ENCODE measurements around the gene RALGAPA2. TPM values are rescaled to one million over a fixed set of nuclear protein-coding genes. Genes with fewer than 3 reads are reported as not detected.

The RALGAPA2 gene
- total and polyA plus RNA-seq, 10 donors: 1.2 to 55.2 (median 29.4) TPM

DNA sequence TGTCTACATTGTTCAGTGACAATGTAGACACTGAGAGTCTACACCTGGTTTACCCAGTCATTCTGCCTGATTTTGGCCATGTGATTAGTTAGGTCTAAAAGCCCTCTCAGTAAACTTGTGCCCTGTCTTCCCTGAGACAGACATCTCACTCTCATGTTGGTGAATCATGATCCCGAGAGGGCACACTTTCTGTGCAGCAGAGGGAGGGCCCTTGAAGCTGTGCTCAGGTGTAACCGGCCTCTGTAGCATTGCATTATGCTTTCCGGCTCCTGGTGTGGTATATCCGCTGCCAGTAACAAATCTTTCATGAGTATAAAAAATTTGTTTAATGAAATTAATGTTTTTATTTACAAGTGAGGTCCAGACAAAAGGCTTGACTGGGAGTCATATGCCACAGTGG lies 85.0 kb downstream of the RALGAPA2 start:
- DNase-seq: no peak
- no peaks in the 10 kb centered on the region for H3K27me3 ChIP-seq (replicated peaks in 1 of 7)
- H3K4me1 ChIP-seq: no peaks in the 10 kb centered on the region
- intact Hi-C loops (cut with DNase I; ENCODE audit: low total_unique reads): no loop called here
- H3K36me3 ChIP-seq: peaks cover 3 to 85% (median 37%) of the 10 kb centered on the region in 6 donors
- no peaks in the 10 kb centered on the region for H3K9me3 ChIP-seq
- H3K27ac ChIP-seq: no peak overlapping the region
- no peak for TF ChIP-seq CTCF (IDR thresholded peaks at IDR 0.05 in 8 of 11, conservative IDR thresholded peaks at IDR 0.05 in 3 of 11)
- TF ChIP-seq POLR2A (IDR thresholded peaks at IDR 0.05): no peak
- TF ChIP-seq POLR2AphosphoS5 (IDR thresholded peaks at IDR 0.05): no peak
- WGBS, 5 donors: 93 to 99% (median 95%) methylated on average over 4 of the region's 4 CpGs
- no peak overlapping the region for H3K4me3 ChIP-seq

DNA sequence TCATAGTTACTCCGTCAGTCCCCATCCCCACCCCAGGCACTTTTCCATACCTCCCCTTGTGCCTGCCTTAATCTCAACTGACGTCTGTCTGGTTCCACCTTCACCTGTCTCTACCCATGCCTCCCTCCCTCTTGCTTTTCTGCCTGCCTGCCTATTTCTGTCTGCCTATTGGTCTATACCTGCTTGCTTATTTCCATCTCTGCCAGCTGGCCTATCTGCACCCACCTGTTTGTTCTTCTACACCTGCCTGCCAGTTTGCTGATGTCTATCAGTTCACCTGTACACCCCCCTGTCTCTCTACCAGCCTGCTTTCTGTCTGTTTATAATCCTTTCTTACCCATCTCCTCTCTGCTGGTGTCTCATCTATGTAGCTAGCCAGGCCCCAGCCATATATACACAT lies 87.5 kb downstream of the RALGAPA2 start:
- TF ChIP-seq POLR2A (IDR thresholded peaks at IDR 0.05): no peak
- TF ChIP-seq POLR2AphosphoS5 (IDR thresholded peaks at IDR 0.05): no peak
- no peak for TF ChIP-seq CTCF (IDR thresholded peaks at IDR 0.05 in 8 of 11, conservative IDR thresholded peaks at IDR 0.05 in 3 of 11)
- Histone ChIP-seq H3K27ac (no peak overlapping the region), H3K4me1 (no peaks in the 10 kb centered on the region), H3K9me3 (no peaks in the 10 kb centered on the region), H3K27me3 (replicated peaks in 1 of 7) (no peaks in the 10 kb centered on the region), H3K36me3 (peaks cover 3 to 85% (median 31%) of the 10 kb centered on the region in 6 donors), H3K4me3 (no peak overlapping the region)
- intact Hi-C loops (cut with DNase I; ENCODE audit: low total_unique reads): no loop called here
- DNase-seq: no peak
- 89 to 100% (median 93%) methylated on average over 2 of the region's 2 CpGs for WGBS, 5 donors

DNA sequence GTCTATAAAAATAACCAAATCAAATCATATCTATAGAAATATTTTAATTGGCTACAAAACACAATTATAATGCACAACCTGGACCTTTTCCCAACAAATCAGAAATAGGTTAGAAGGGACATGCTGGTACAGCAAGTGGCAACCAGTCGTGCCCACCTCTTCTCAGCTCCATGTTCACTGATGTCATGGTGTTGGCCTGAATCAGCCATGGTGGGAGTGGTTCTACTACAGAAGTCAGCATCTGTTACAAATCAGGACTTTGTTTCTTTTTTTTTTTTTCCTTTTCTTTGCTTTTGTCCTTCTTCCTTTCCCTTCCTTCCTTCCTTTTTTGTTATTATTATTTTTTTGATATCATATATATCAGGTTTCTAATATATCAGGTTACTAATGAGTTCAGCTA lies 91.2 kb downstream of the RALGAPA2 start:
- peaks cover 0 to 85% (median 28%) of the 10 kb centered on the region in 6 donors for H3K36me3 ChIP-seq
- no peak for TF ChIP-seq POLR2AphosphoS5 (IDR thresholded peaks at IDR 0.05)
- TF ChIP-seq CTCF (IDR thresholded peaks at IDR 0.05 in 8 of 11, conservative IDR thresholded peaks at IDR 0.05 in 3 of 11): no peak
- no peak for TF ChIP-seq POLR2A (IDR thresholded peaks at IDR 0.05)
- H3K27ac ChIP-seq: no peak overlapping the region
- WGBS, 5 donors: 83 to 97% (median 93%) methylated on average over 1 of the region's 1 CpG
- no peaks in the 10 kb centered on the region for H3K4me1 ChIP-seq
- DNase-seq: no peak
- intact Hi-C loops (cut with DNase I; ENCODE audit: low total_unique reads): no loop called here
- H3K9me3 ChIP-seq: no peaks in the 10 kb centered on the region
- no peak overlapping the region for H3K4me3 ChIP-seq
- H3K27me3 ChIP-seq (replicated peaks in 1 of 7): no peaks in the 10 kb centered on the region

GRCh38 chr20:20614391-20614790 lies 98.1 kb downstream of the RALGAPA2 start:
- H3K4me1 ChIP-seq: no peaks in the 10 kb centered on the region
- H3K27ac ChIP-seq: no peak overlapping the region
- no peak for DNase-seq
- H3K27me3 ChIP-seq (replicated peaks in 1 of 7): no peaks in the 10 kb centered on the region
- no peak for TF ChIP-seq POLR2A (IDR thresholded peaks at IDR 0.05)
- no peak for TF ChIP-seq POLR2AphosphoS5 (IDR thresholded peaks at IDR 0.05)
- TF ChIP-seq CTCF (IDR thresholded peaks at IDR 0.05 in 8 of 11, conservative IDR thresholded peaks at IDR 0.05 in 3 of 11): no peak
- no peaks in the 10 kb centered on the region for H3K9me3 ChIP-seq
- H3K36me3 ChIP-seq: peaks cover 0 to 94% (median 40%) of the 10 kb centered on the region in 6 donors
- 90 to 95% (median 92%) methylated on average over 3 of the region's 3 CpGs for WGBS, 5 donors
- intact Hi-C loops (cut with DNase I; ENCODE audit: low total_unique reads): no loop called here
- H3K4me3 ChIP-seq: no peak overlapping the region

All from spleen (tissue), 11 donors.